ENCODE measurements around the gene CSTPP1. TPM values are rescaled to one million over a fixed set of nuclear protein-coding genes. Genes with fewer than 3 reads are reported as not detected.

CSTPP1 gene
- total RNA-seq, 1 experiment from 2014 or later = 88.3 TPM

GRCh38 chr11:47148270-47148669 is 211.7 kb downstream of the CSTPP1 start:
- Histone ChIP-seq H4K20me1 (ENCODE audit: insufficient read depth) (no peaks in the 10 kb centered on the region; the same call in 1 of the 2 replicates), H3K9me2 (ENCODE audit: insufficient read depth) (no peaks in the 10 kb centered on the region), H3F3A (ENCODE audit: insufficient read depth, low read depth) (0 out of 2 replicates have a peak, but pooled peaks cover 5% of the 10 kb centered on the region), H3K79me2 (ENCODE audit: low read depth) (no peaks in the 10 kb centered on the region), H3K27ac (no peak overlapping the region), H3K27me3 (ENCODE audit: insufficient read depth, low read depth) (no peaks in the 10 kb centered on the region), H3K9me3 (ENCODE audit: insufficient read depth, low read depth) (no peaks in the 10 kb centered on the region), H3K4me1 (replicated peaks; ENCODE audit: insufficient read depth) (0 out of 2 replicates have a peak, but pooled peaks cover 6% of the 10 kb centered on the region), H2AFZ (no peak overlapping the region), H3K4me2 (no peak overlapping the region), H3K4me3 (no peak overlapping the region), H3K36me3 (ENCODE audit: low read depth) (no peaks in the 10 kb centered on the region)
- BruUV-seq (replicated peaks) = no TSS peak
- DNase-seq = peak in 1 of 2 experiments; percentile 25
- TF ChIP-seq CTCF (conservative IDR thresholded peaks at IDR 0.05) (no peak), EZH2 (IDR thresholded peaks at IDR 0.05; ENCODE audit: low read depth) (no peak)
- intact Hi-C loops (cut with micrococcal nuclease; ENCODE audit: unreplicated experiment) = no loop called here
- ChIA-PET POLR2A (ENCODE audit: unreplicated experiment) (no interaction called here), CTCF (no interaction called here)

GRCh38 chr11:47148903-47149531 is 212.5 kb downstream of the CSTPP1 start:
- Histone ChIP-seq H4K20me1 (ENCODE audit: insufficient read depth) (no peaks in the 10 kb centered on the region), H3K9me2 (ENCODE audit: insufficient read depth) (no peaks in the 10 kb centered on the region), H3K27ac (no peak overlapping the region), H3K27me3 (ENCODE audit: insufficient read depth, low read depth) (no peaks in the 10 kb centered on the region), H3K79me2 (ENCODE audit: low read depth) (no peaks in the 10 kb centered on the region), H3K4me2 (no peak overlapping the region), H3K36me3 (ENCODE audit: low read depth) (no peaks in the 10 kb centered on the region), H2AFZ (no peak overlapping the region), H3K9me3 (ENCODE audit: insufficient read depth, low read depth) (no peaks in the 10 kb centered on the region), H3K4me3 (no peak overlapping the region), H3F3A (ENCODE audit: insufficient read depth, low read depth) (0 out of 2 replicates have a peak, but pooled peaks cover 5% of the 10 kb centered on the region), H3K4me1 (replicated peaks; ENCODE audit: insufficient read depth) (no peaks in the 10 kb centered on the region)
- POLR2A ChIA-PET (ENCODE audit: unreplicated experiment) = no interaction called here
- peak in 1 of 2 experiments; percentile 25 for DNase-seq
- intact Hi-C loops (cut with micrococcal nuclease; ENCODE audit: unreplicated experiment) = no loop called here
- no TSS peak for BruUV-seq (replicated peaks)
- CTCF ChIA-PET = no interaction called here
- no peak for TF ChIP-seq EZH2 (IDR thresholded peaks at IDR 0.05; ENCODE audit: low read depth)
- no peak for TF ChIP-seq CTCF (conservative IDR thresholded peaks at IDR 0.05)

- H3K79me2 ChIP-seq (ENCODE audit: low read depth) = no peaks in the 10 kb centered on the region
- no peaks in the 10 kb centered on the region for H3K9me2 ChIP-seq (ENCODE audit: insufficient read depth)
- no peak overlapping the region for H2AFZ ChIP-seq
- no peaks in the 10 kb centered on the region for H3K4me1 ChIP-seq (replicated peaks; ENCODE audit: insufficient read depth)
- no peaks in the 10 kb centered on the region for H3K36me3 ChIP-seq (ENCODE audit: low read depth)
- no peak for TF ChIP-seq CTCF (conservative IDR thresholded peaks at IDR 0.05)
- TF ChIP-seq EZH2 (IDR thresholded peaks at IDR 0.05; ENCODE audit: low read depth) = no peak
- H3K4me2 ChIP-seq = no peak overlapping the region
- BruUV-seq (replicated peaks) = no TSS peak
- H3K4me3 ChIP-seq = no peak overlapping the region
- no peak overlapping the region for H3K27ac ChIP-seq
- 0 out of 2 replicates have a peak, but pooled peaks cover 5% of the 10 kb centered on the region for H3F3A ChIP-seq (ENCODE audit: insufficient read depth, low read depth)
- intact Hi-C loops (cut with micrococcal nuclease; ENCODE audit: unreplicated experiment) = no loop called here
- no peaks in the 10 kb centered on the region for H4K20me1 ChIP-seq (ENCODE audit: insufficient read depth)
- no peaks in the 10 kb centered on the region for H3K9me3 ChIP-seq (ENCODE audit: insufficient read depth, low read depth)
- ChIA-PET CTCF (no interaction called here), POLR2A (ENCODE audit: unreplicated experiment) (no interaction called here)
- H3K27me3 ChIP-seq (ENCODE audit: insufficient read depth, low read depth) = no peaks in the 10 kb centered on the region
- peak in 1 of 2 experiments; percentile 21 for DNase-seq
These were observed 213.2 kb downstream of the CSTPP1 start for GRCh38 chr11:47149782-47150181.
